NOMO-1 treated with dmso at 0.1 percent for 144 hours (cell line): Measurements from ENCODE around the gene CYP1A1.

Experiments
- DNase-seq: peaks from one replicate; lab custom pipeline; 2025; ENCODE audit not compliant: unreplicated experiment; lab: John Stamatoyannopoulos, UW

The CYP1A1 gene

GRCh38 chr15:74725225-74725774 is at the start of gene CYP1A1:
Gene CYP1A1 (minus strand): TSS chr15:74725528. CDS start chr15:74723097, 2,431 bp downstream.
- DNase-seq = no peak

GRCh38 chr15:74773731-74774252 is 48.5 kb upstream of the CYP1A1 start:
- no peak for DNase-seq

- DNase-seq = no peak
These were observed 48.0 kb upstream of the CYP1A1 start for GRCh38 chr15:74773329-74773728.

GRCh38 chr15:74770211-74770903 is 45.0 kb upstream of the CYP1A1 start:
- no peak for DNase-seq

- no peak for DNase-seq
These were observed 44.2 kb upstream of the CYP1A1 start for GRCh38 chr15:74769463-74770025.

GRCh38 chr15:74768771-74769342 is 43.5 kb upstream of the CYP1A1 start:
- DNase-seq = no peak

- no peak for DNase-seq
These were observed 42.9 kb upstream of the CYP1A1 start for GRCh38 chr15:74768099-74768770.

- no peak for DNase-seq
These were observed 42.1 kb upstream of the CYP1A1 start for GRCh38 chr15:74767167-74768098.

GRCh38 chr15:74763416-74763815 is 38.1 kb upstream of the CYP1A1 start:
- no peak for DNase-seq

GRCh38 chr15:74762791-74763150 is 37.4 kb upstream of the CYP1A1 start:
- no peak for DNase-seq

- DNase-seq = no peak
These were observed 33.4 kb upstream of the CYP1A1 start for GRCh38 chr15:74758736-74759135.

- no peak for DNase-seq
These were observed 29.4 kb upstream of the CYP1A1 start for GRCh38 chr15:74754593-74755215.

- no peak for DNase-seq
These were observed 27.2 kb upstream of the CYP1A1 start for GRCh38 chr15:74752531-74752930.

GRCh38 chr15:74752011-74752410 is 26.7 kb upstream of the CYP1A1 start:
- DNase-seq = no peak

- no peak for DNase-seq
These were observed 25.4 kb upstream of the CYP1A1 start for GRCh38 chr15:74750751-74751150.

- no peak for DNase-seq
These were observed 24.5 kb upstream of the CYP1A1 start for GRCh38 chr15:74749832-74750231.

- no peak for DNase-seq
These were observed 23.1 kb upstream of the CYP1A1 start, which contains the start of gene CYP1A2 for GRCh38 chr15:74748322-74748946. Gene CYP1A2 (plus strand): TSS chr15:74748845. CDS start chr15:74749739, 894 bp downstream.

GRCh38 chr15:74746389-74746788 is 21.1 kb upstream of the CYP1A1 start:
- DNase-seq = no peak

- DNase-seq = no peak
These were observed 17.1 kb upstream of the CYP1A1 start for GRCh38 chr15:74742422-74742821.
